Brain pericyte (primary cell): ENCODE results near the gene OR52A5.
"Not testable (repeated sequence)": the region's sequence is repeated elsewhere in the genome, so short reads cannot be mapped to it uniquely, and the experiment has no call there.

ENCODE experiments used
- DNase-seq: peaks from one replicate; pipeline ENCODE4 v3.0.0-alpha.2; 2012; ENCODE audit warnings: low read depth, low spot score

Gene OR52A5

DNA sequence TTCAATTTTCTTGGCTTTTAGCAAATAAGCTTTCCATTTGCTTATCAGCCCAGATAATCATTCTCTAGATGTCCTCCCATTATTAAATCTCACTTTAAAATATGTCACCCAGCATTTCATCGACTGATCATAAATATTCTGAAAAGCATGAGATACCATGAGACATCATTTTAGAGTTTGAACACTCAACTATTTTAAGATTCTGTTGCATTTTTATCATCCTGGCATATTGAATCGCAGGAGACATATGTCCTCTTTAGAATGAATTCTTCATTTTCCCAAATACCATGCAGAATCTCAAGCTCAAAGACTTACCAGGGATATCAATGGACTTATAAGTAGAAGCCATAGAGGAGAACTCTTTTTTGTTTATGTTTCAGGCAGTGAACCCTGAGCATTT is at the start of gene OR52A5:
OR52A5 (minus strand) TSS at position 361 of the 400 bp plus-strand sequence. CDS start 5,714 bp downstream, outside the sequence.
- DNase-seq: no peak

DNA sequence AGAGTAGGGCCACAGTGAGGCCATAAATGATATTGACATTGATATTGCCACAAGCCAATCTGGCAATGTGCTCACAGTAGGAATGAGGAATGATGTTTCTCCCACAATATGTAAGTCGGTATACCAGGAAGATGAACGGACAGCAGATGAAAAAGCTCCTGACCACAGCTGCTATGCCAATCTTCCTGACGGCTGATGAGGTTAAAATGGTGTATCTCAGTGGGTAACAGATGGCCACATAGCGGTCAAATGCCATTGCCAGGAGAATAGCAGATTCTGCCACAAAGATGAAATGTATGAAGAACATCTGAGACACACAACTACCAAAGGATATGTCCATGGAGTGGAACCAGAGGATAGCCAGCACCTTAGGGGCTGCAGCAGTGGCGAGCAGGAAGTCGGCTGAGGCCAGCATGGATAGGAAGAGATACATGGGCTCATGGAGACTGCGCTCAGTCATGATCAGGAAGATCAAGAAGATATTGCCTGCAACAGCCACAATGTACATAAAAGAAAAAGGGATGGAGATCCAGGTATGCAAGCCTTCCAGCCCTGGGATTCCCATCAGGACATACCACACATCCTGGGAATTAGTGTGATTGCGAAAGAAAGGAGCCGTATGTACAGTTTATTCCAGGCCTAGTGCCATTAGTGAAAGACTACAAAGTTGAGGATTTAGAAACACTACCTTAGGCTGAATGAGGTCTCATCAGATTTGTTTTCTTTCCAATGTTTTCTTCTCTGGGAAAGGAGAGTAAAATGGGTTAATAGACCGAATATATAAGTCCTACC is 40.1 kb upstream of the OR52A5 start:
- DNase-seq: no peak

DNA sequence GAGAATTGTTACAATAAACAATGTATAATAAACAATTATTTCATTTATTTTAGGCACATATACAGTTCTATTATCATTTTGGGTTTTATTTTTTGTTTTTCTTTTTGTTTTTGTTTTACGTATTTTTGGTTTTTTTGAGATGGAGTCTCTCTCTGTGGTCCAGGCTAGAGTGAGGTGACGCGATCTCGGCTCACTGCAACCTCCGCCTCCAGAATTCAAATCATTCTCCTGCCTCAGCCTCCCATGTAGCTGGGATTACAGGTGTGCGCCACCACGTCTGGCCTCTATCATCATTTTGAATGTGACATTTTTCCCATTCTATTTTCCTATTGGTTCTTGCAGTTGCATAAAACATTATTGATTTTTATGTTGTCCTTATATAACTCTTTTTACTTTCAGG is 36.8 kb upstream of the OR52A5 start:
- no peak for DNase-seq

DNA sequence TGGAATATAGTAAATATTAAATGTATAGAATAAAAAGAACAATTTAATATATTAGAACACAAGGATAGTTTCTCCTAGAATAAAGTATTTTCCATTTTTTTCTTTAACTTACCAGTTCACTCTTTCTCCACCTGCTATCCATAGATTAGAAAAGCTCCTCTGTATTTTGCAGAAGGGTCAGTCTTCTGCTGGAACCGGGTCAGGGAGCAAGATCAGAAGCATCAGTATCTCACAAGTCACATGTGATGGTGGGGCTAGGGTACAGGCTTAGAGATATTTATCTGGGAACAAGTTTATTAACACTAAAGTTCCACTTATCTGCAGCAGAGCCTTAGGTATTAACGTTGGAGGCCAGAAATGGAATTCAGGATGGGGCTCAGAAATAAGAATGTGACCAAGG is 33.7 kb upstream of the OR52A5 start:
- DNase-seq: no peak

DNA sequence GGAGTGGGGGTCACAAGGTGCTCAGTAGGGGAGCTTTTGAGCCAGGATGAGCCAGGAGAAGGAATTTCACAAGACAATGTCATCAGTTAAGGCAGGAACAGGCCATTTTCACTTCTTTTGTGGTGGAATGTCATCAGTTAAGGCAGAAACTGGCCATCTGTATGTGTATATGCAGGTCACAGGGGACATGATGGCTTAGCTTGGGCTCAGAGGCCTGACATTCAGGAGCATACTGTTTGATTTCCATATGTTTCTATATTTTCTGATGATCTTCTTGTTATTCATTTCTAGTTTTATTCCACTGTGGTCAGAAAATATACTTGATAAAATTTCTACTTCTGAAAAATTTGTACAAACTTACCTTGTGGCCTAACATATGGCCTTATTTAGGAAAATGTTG is 27.7 kb upstream of the OR52A5 start:
- not testable (repeated sequence) for DNase-seq

DNA sequence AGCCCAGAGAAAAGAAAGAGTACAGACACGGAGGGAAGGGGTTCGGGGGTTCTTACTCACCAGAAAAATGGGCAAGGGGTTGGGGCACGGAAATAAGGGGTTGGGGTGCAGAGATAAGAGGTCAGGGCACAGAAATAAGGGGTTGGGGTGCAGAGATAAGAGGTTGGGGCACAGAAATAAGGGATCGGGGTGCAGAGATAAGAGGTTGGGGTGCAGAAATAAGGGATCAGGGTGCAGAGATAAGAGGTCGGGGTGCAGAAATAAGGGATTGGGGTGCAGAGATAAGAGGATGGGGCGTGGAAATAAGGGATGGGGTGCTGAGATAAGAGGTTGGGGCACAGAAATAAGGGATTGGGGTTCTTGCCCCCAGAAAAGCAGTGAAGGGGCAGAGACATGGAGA is 26.7 kb upstream of the OR52A5 start:
- DNase-seq: not testable (repeated sequence)

DNA sequence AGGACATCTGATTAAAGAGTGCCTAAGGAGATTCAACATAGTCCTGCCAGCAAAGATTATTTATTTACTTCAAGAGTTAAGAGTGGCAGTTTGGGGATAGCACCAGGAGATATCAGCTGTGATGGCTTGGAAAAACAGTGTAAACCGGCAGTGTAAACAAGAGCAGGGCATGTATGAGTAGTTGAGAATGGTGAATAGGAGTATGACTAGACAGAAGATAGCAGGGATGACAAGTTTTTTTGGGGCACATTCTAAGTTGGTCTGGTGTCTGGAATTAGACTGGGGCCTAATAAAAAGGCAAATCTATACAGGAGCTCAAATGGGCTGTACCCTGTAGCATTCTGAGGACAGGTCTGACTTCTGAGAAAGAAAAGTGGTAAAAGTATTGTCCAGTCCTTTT is 22.9 kb upstream of the OR52A5 start:
- DNase-seq: not testable (repeated sequence)

DNA sequence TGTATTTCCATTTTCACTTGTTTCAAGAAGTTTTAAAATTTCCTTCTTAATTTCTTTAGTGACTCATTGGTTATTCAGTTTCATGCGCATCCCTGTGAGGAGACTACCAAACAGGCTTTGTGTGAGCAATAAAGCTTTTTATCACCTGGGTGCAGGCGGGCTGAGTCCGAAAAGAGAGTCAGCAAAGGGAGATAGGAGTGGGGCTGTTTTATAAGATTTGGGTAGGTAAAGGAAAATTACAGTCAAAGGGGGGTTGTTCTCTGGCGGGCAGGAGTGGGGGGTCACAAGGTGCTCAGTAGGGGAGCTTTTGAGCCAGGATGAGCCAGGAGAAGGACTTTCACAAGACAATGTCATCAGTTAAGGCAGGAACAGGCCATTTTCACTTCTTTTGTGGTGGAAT is 22.1 kb upstream of the OR52A5 start:
- not testable (repeated sequence) for DNase-seq

DNA sequence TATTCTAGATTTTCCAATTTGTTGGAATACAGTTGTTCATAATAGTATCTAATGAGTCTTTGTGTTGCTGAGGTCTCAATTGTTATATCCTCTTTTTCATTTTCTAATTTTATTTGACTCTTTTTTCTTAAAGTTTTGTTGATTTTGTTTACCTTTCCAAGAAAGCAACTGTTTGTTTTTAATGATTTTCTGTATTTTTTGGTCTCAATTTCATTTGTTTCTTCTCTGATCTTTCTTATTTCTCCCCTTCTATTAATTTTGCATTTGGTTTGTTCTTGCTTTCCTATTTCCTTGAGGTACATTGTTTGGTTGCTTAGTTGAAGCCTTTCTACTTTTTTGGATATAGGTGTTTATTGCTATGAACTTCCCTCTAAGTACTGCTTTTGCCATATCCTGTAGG is 21.6 kb upstream of the OR52A5 start:
- DNase-seq: no peak

DNA sequence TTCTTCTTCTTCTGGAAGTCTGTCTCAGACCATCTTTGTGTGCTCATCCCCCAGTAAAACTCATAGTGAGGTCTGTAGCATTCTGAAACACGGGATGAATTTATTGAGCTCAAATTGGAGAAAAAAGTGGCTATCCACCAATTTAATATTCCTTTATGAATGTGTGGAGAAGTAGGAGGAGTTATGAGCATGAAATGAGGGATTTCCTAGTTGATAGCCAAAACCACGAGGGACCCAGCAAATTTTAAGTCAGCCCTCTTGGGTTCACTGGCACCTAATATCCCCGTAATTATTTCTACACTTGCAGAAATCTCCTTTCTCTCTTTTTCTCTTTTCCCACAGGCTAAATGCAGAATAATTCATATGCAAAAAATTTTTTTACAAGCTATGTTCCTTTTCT is 16.5 kb upstream of the OR52A5 start, which contains the start of gene OR52A1:
OR52A1 (minus strand) TSS at position 101 of the 400 bp plus-strand sequence. CDS start 2,388 bp downstream, outside the sequence.
- DNase-seq: no peak

DNA sequence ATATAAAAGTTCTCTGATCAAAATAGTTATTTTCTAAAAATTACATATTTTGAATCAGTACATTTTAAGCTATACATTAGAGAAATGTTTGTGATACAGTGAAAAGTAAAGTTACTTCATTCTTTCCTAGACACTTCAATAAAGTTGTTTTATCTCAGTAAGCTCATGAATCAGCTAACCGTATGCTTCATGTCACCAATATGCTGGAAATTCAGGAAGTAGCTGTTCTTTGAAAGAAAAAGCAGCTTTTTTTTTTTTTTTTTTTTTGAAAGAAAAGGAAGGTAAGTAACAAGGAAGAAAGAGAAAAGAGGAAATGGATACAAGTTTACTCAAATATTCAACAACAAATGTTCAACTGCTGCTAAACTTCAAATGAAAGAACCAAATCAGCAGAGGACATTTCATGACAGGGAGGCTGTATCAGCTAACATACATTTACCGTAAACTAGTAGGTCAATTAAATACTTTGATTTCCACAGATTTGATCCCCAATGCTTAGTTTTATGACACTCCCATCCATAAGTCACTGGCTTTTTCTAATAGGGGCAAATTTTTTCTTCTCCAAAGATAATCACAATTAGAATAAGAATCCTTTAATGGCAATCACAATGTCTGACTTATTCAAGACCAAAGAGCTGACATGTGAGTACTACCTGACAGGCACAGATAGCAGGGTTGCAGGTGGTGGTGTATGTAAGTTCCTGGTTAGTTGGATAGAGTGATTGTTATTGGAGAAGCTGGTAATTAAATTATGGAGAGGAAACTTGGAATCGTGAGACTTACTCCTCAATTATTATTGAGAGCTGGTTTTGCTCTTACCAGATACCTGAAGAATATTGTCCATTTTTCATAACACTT is 15.6 kb upstream of the OR52A5 start:
- no peak for DNase-seq

DNA sequence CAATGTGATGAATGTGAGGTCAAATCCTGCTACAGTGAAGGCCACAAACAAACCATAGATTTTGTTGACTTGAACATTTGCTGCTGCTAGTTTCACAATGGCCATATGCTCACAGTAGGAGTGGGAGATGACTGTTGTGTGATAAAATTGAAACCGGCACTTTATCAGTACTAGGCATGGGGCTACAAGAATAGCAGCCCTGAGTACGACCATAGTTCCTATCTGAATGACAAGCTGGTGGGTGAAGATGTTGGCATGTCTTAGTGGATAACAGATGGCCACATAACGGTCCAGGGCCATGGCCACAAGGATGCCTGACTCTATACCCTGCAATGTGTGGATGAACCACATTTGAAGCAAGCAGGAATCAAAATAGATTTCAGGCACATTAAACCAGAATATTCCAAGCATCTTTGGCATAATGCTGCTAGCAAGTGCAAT is 13.6 kb upstream of the OR52A5 start:
- no peak for DNase-seq

DNA sequence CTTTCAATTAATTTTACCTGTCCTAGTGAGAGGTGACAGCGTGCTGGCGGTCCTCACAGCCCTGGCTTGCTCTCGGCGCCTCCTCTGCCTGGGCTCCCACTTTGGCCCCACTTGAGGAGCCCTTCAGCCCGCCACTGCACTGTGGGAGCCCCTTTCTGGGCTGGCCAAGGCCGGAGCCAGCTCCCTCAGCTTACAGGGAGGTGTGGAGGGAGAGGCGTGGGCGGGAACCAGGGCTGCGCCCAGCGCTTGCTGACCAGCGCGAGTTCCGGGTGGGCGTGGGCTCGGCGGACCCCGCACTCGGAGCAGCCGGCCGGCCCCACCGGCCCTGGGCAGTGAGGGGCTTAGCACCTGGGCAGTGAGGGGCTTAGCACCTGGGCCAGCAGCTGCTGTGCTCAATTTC is 6.0 kb upstream of the OR52A5 start:
- not testable (repeated sequence) for DNase-seq

DNA sequence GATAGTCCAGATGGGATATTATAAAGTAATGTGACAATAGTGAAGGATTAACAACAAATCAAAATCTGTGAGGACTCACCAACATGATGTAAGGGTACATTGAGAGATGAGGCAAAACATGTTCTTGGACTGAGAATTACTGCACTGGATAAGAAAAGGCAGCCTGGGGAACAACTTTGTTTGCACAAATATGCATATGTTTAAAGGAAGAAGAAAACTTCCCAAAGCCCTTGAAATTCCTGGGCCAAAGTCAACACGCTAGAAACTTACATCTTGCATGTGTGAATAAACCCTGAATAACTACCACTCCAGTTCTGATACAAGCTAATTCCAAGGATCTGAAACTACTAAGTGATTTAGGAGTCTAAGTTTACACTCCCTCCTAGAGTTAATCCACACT is 1.1 kb downstream of the OR52A5 start:
- DNase-seq: no peak

DNA sequence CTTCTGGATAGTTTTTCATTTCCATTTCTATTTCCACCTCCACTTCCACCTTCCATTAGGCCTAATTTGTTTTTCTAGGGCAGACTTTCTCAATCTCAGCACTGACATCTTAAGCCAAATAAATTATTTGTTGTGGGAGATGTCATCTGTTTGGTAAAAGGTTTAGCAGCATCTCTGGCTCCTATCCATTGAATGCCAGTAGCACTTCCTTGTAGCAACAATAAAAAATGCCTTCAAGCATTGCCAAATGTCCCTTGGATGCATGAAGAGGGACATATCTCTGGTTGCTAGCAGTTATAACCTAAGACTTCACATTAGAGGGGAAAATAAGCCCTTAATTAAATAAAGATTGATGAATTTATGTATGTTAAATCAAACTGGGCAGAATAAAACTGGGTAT is 1.9 kb downstream of the OR52A5 start:
- no peak for DNase-seq

DNA sequence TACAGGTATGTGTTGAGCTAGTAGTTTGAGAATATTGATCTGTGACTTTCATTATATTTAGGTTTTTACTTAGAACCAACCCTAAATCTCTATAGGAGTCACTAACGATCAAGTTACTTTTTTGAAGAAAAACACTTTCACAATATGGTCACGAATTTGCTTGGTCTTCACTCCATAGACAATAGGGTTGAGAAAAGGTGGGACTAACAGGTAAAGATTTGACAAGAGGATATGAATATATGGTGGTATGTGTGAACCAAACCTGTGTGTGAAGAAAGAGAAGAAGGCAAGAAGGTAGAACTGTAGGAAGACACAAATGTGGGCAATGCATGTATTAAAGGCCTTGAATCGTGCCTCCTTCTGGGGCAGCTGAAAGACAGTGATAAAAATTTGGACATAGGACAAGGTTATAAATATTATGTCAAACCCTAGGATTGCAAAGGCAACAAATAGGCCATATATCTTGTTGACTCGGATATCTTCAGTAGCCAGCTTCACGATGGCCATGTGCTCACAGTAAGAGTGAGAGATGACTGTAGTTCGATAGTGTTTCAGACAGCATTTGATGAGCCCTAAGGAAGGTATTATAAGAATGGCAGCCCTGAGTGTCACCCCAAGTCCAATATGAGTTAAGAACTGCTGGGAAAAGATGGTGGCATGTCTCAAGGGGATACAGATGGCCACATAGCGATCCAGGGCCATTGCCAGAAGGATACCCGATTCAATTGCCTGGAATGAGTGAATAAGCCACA is 6.4 kb downstream of the OR52A5 start:
- no peak for DNase-seq

DNA sequence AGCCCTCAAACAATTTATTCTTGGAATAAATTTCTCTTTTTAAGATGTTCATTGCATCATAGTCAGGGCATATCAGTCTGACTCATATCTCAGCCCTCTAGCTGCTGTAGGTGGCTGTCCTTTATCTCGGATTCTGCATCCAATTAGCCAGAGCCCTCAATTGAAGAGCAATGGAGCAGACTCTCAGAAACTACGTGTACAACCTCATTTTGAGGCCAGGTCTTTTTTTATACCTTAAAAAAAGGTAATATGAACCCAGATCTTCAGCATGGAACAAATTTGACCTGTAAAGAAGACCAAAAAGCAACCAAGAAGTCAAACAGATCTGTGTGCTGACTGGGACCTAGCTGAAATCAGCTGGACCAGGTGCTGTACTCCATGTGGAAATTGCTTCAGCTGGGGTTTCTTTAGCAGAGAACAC is 8.7 kb downstream of the OR52A5 start:
- no peak for DNase-seq

DNA sequence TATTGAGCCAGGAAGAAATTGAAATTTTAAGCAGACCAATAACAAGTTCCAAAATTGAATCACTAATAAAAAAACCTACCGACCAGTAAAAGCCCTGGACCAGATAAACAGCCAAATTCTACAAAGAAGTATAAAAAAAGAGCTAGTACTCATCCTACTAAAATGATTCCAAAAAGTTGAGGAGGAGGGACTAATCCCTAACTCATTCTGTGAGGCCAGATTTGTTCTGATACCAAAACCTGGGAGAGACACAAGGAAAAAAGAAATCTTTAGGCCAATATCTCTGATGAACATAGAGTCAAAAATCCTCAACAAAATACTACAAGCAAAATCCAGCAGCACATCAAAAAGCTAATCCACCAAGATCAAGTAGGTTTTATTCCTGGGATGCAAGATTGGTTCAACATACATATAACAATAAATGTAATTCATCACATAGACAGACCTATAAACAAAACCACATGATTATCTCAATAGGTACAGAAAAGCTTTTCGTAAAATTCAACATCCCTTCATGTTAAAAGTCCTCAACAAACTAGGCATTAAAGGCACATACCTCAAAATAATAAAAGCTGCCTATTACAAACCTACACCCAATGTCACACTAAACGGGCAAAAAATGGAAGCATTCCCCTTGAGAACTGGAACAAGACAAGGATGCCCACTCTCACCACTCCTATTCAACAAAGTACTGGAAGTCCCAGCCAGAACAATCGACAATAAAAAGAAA is 13.1 kb downstream of the OR52A5 start:
- DNase-seq: no peak

DNA sequence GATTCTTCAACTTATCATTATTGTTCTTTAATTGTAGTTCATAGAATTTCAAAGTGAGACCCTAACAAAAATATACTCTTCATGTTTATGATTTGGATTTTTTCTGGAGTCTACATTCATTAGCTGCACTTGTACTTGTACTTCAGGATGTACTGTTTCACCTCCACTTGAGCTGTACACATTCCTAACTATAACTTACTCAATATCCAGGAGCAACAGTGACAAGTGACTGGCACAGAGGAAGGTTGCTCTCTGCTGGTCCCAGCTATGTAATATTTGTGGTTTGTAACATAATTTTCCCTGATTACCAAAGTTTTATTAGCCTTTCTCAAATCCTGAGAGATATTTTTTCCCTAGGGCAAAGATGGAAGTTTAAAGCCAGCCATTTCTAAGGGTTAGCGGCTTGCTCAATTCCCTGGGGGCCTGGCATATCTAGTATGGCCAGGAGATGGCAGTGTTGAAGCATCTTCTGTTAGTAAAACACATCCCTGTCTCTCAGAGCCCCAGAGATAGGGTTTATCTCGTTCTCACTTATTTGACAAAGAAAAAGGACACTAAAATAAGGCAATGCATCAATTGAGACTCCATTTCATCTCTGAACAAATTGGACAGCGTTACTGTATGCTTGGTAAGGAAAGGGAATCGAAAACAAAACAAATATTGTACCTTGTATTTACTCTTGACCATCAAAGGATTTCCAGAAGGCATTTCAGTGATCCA is 14.2 kb downstream of the OR52A5 start:
- DNase-seq: peak; percentile 32

DNA sequence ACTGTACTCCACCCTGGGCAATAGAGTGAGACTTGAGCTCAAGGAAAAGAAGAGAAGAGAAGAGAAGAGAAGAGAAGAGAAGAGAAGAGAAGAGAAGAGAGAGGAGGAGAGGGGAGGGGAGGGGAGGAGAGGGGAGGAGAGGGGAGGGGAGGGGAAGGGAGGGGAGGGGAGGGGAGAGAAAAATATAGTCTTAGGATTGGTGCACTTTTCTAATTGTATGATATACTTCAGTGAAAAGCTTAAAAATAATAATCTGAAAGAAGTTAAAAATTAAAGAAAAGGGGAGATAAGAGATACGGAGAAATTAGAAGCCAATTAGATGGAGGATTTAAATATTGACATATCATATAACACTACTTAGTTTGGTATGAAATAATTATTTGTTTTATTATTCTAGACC is 19.3 kb downstream of the OR52A5 start:
- no peak for DNase-seq

DNA sequence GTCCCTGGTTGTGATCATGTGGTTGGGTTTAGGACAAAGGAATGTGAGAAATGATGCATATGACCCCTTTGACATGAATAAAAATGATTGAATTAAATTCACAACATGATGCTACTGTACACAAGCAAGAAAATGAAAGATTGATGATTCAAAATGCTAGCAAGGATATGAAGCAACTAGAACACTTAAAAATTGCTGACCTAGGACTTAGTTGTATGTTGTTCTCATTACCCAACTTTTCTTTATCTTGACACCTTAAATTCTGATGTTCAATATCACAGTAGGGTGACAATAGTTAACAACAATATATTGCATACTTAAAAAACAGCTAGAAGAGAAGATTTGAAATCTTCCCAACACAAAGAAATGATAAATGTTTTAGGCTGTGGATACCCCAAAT is 20.6 kb downstream of the OR52A5 start:
- DNase-seq: no peak
